Measurements from ENCODE around the gene GSK3B. TPM values are rescaled to one million over a fixed set of nuclear protein-coding genes. Genes with fewer than 3 reads are reported as not detected.

GSK3B gene
- total and polyA plus RNA-seq, 2 experiments from 2014 or later = 29.0 to 45.3 TPM

- H2AFZ ChIP-seq = no peak overlapping the region
- H3K36me3 ChIP-seq (ENCODE audit: insufficient read depth) = peaks cover 6% of the 10 kb centered on the region
- no peaks in the 10 kb centered on the region for H3K4me1 Mint-ChIP-seq
- H3K27ac Mint-ChIP-seq = no peak overlapping the region
- H3K9me3 Mint-ChIP-seq = no peaks in the 10 kb centered on the region
- H3K4me2 ChIP-seq = no peak overlapping the region
- peaks cover 30% of the 10 kb centered on the region for H3K36me3 Mint-ChIP-seq (ENCODE audit: low read depth)
- peaks cover 3% of the 10 kb centered on the region for H3K27me3 Mint-ChIP-seq (ENCODE audit: insufficient read depth, low read depth, poor library complexity)
- no peaks in the 10 kb centered on the region for H3K9me2 ChIP-seq (ENCODE audit: insufficient read depth)
- ATAC-seq (no peak), DNase-seq (ENCODE audit: low spot score) (no peak)
- peaks cover 33% of the 10 kb centered on the region for H3K79me2 ChIP-seq (replicated peaks; ENCODE audit: insufficient read depth)
- no peak overlapping the region for H3K27ac ChIP-seq (ENCODE audit: low read depth)
- no peak overlapping the region for H3K4me3 ChIP-seq
- H3K4me1 ChIP-seq (ENCODE audit: insufficient read depth) = no peaks in the 10 kb centered on the region
- no peaks in the 10 kb centered on the region for H3F3A ChIP-seq (replicated peaks; ENCODE audit: low read depth)
- H3K4me3 Mint-ChIP-seq = no peak overlapping the region
- H4K20me1 ChIP-seq (replicated peaks; ENCODE audit: insufficient read depth) = no peaks in the 10 kb centered on the region; the same call in 1 of the 2 replicates
- H3K27me3 ChIP-seq (ENCODE audit: insufficient read depth) = no peaks in the 10 kb centered on the region
- TF ChIP-seq POLR2AphosphoS5 (IDR thresholded peaks at IDR 0.05; ENCODE audit: low read depth) (peak; percentile 30; the same call in 1 of the 2 replicates), ZNF331 (CRISPR knock-in tag; IDR thresholded peaks at IDR 0.05; ENCODE audit: low read depth) (no peak)
Observed at GRCh38 chr3:120102674-120103073, 8.4 kb upstream of the GSK3B start.

DNA sequence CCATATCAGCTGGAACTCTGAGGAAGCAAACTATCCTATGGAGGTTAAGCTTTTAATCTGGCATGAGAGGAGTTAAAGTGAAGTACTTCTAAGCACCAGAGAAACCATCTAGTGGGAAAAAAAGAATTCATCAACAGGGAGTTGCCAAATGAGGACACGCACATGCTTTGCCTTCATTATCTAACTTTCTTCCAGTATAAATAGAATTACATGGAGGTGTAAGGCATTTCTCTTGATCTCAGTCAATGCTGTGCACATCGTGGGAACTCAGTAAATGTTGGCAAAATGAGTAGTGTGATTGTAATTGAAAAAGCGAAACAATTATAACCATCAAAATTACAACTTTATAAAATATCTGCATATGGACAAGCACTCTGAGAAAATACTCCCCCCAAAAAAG, 8.0 kb upstream of the GSK3B start:
- Mint-ChIP-seq H3K27ac (no peak overlapping the region), H3K4me3 (no peak overlapping the region), H3K36me3 (ENCODE audit: low read depth) (peaks cover 31% of the 10 kb centered on the region), H3K9me3 (no peaks in the 10 kb centered on the region), H3K27me3 (ENCODE audit: insufficient read depth, low read depth, poor library complexity) (peaks cover 3% of the 10 kb centered on the region), H3K4me1 (peaks cover 2% of the 10 kb centered on the region; the same call in 2 of the 3 replicates)
- no peaks in the 10 kb centered on the region for H3K4me1 ChIP-seq (ENCODE audit: insufficient read depth)
- no peak for ATAC-seq
- no peaks in the 10 kb centered on the region for H3K9me2 ChIP-seq (ENCODE audit: insufficient read depth)
- no peak overlapping the region for H3K4me3 ChIP-seq
- no peaks in the 10 kb centered on the region for H3K27me3 ChIP-seq (ENCODE audit: insufficient read depth)
- H3K79me2 ChIP-seq (replicated peaks; ENCODE audit: insufficient read depth) = peaks cover 37% of the 10 kb centered on the region
- H2AFZ ChIP-seq = no peak overlapping the region
- no peak overlapping the region for H3K4me2 ChIP-seq
- H3K27ac ChIP-seq (ENCODE audit: low read depth) = no peak overlapping the region
- H4K20me1 ChIP-seq (replicated peaks; ENCODE audit: insufficient read depth) = no peaks in the 10 kb centered on the region; the same call in 1 of the 2 replicates
- peaks cover 6% of the 10 kb centered on the region for H3K36me3 ChIP-seq (ENCODE audit: insufficient read depth)
- DNase-seq (ENCODE audit: low spot score) = no peak
- no peaks in the 10 kb centered on the region for H3F3A ChIP-seq (replicated peaks; ENCODE audit: low read depth)
- TF ChIP-seq JUNB (IDR thresholded peaks at IDR 0.05; ENCODE audit: unreplicated experiment) = no peak
- TF ChIP-seq POLR2AphosphoS5 (IDR thresholded peaks at IDR 0.05; ENCODE audit: low read depth) = no peak
- TF ChIP-seq ZNF462 (CRISPR knock-in tag; IDR thresholded peaks at IDR 0.05) = no peak
- TF ChIP-seq, protein P1, sequence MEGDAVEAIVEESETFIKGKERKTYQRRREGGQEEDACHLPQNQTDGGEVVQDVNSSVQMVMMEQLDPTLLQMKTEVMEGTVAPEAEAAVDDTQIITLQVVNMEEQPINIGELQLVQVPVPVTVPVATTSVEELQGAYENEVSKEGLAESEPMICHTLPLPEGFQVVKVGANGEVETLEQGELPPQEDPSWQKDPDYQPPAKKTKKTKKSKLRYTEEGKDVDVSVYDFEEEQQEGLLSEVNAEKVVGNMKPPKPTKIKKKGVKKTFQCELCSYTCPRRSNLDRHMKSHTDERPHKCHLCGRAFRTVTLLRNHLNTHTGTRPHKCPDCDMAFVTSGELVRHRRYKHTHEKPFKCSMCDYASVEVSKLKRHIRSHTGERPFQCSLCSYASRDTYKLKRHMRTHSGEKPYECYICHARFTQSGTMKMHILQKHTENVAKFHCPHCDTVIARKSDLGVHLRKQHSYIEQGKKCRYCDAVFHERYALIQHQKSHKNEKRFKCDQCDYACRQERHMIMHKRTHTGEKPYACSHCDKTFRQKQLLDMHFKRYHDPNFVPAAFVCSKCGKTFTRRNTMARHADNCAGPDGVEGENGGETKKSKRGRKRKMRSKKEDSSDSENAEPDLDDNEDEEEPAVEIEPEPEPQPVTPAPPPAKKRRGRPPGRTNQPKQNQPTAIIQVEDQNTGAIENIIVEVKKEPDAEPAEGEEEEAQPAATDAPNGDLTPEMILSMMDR (conservative IDR thresholded peaks at IDR 0.05; ENCODE audit: low read depth in 2 of 2) = no peak
- no peak for TF ChIP-seq NANOG (IDR thresholded peaks at IDR 0.05; ENCODE audit: borderline replicate concordance)
- TF ChIP-seq EZH2phosphoT487 (IDR thresholded peaks at IDR 0.05; ENCODE audit: unreplicated experiment) = no peak
- TF ChIP-seq, protein P2, sequence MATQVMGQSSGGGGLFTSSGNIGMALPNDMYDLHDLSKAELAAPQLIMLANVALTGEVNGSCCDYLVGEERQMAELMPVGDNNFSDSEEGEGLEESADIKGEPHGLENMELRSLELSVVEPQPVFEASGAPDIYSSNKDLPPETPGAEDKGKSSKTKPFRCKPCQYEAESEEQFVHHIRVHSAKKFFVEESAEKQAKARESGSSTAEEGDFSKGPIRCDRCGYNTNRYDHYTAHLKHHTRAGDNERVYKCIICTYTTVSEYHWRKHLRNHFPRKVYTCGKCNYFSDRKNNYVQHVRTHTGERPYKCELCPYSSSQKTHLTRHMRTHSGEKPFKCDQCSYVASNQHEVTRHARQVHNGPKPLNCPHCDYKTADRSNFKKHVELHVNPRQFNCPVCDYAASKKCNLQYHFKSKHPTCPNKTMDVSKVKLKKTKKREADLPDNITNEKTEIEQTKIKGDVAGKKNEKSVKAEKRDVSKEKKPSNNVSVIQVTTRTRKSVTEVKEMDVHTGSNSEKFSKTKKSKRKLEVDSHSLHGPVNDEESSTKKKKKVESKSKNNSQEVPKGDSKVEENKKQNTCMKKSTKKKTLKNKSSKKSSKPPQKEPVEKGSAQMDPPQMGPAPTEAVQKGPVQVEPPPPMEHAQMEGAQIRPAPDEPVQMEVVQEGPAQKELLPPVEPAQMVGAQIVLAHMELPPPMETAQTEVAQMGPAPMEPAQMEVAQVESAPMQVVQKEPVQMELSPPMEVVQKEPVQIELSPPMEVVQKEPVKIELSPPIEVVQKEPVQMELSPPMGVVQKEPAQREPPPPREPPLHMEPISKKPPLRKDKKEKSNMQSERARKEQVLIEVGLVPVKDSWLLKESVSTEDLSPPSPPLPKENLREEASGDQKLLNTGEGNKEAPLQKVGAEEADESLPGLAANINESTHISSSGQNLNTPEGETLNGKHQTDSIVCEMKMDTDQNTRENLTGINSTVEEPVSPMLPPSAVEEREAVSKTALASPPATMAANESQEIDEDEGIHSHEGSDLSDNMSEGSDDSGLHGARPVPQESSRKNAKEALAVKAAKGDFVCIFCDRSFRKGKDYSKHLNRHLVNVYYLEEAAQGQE (IDR thresholded peaks at IDR 0.05; ENCODE audit: unreplicated experiment) = no peak
- TF ChIP-seq ZNF114 (CRISPR knock-in tag; IDR thresholded peaks at IDR 0.05) = no peak
- no peak for TF ChIP-seq ZNF331 (CRISPR knock-in tag; IDR thresholded peaks at IDR 0.05; ENCODE audit: low read depth)
- no peak for TF ChIP-seq CREB1 (CRISPR knock-in tag; IDR thresholded peaks at IDR 0.05; ENCODE audit: low read depth)
- TF ChIP-seq EZH2 (IDR thresholded peaks at IDR 0.05; ENCODE audit: low read depth, unreplicated experiment) = no peak

All from GM23338 (cell line).